Vagina (tissue), 2 donors: Measurements from ENCODE around the gene CR1L. TPM values are rescaled to one million over a fixed set of nuclear protein-coding genes. Genes with fewer than 3 reads are reported as not detected.
"Not testable (repeated sequence)": the region's sequence is repeated elsewhere in the genome, so short reads cannot be mapped to it uniquely, and the experiment has no call there.

Source experiments
- DNase-seq, 2 donors: peaks; one replicate each; pipeline ENCODE4 v3.0.0-alpha.2; 2017; ENCODE audit errors: extremely low spot score in 2 of 2
- H3K27ac ChIP-seq: fragments of 200-600 bp; sonication (generic); one replicate; pipeline ENCODE4 v1.5.1; 2019
- H3K27me3 ChIP-seq: fragments of 200-600 bp; sonication (generic); one replicate; pipeline ENCODE4 v1.5.1; 2019
- H3K36me3 ChIP-seq, 2 donors: fragments of 200-600 bp; sonication (generic); one replicate each; pipeline ENCODE4 v1.5.1; 2017 to 2019
- H3K4me1 ChIP-seq: fragments of 200-600 bp; sonication (generic); one replicate; pipeline ENCODE4 v1.5.1; 2019
- H3K4me3 ChIP-seq, 2 donors: fragments of 200-600 bp; sonication (generic); 1 replicate in 1 of 2; 2 replicates in 1 of 2; pipeline ENCODE4 v1.5.1; 2016 to 2019
- H3K9me3 ChIP-seq: fragments of 200-600 bp; sonication (generic); one replicate; pipeline ENCODE4 v1.5.1; 2019
- POLR2A ChIP-seq, 2 donors: fragments of 450-650 bp; IDR thresholded peaks; one replicate each; pipeline ENCODE4 v1.6.1; 2017; ENCODE audit warnings: antibody characterized with exemption in 2 of 2, mild to moderate bottlenecking in 2 of 2, moderate library complexity in 2 of 2
- POLR2AphosphoS5 ChIP-seq, 2 donors: sonication (generic); formaldehyde crosslinking; IDR thresholded peaks; one replicate each; pipeline ENCODE4 v1.9.0; 2017; ENCODE audit warnings: antibody characterized with exemption in 2 of 2, mild to moderate bottlenecking in 2 of 2, low read depth in 1 of 2; ENCODE audit not compliant: insufficient read depth in 1 of 2
- intact Hi-C: fragments of 100-400 bp; cut with DNase I; formaldehyde crosslinking; loops from one replicate; pipeline ENCODE4 v1.15.1; 2023
- total RNA-seq: library from RNA; depleted of rRNA; stranded (reverse); fragments of >200 nt; gene quantifications from one replicate; pipeline ENCODE4 v1.2.3, GENCODE V29; 2016
- TF ChIP-seq, protein P1 (sequence below), 3 experiments: fragments of 450-650 bp in 2 of 3; fragments of 200-600 bp in 1 of 3; sonication (generic) in 1 of 3; IDR thresholded peaks; one replicate each; pipeline ENCODE4 v1.5.1; 2017 to 2019; ENCODE audit warnings: antibody characterized with exemption in 3 of 3, mild to moderate bottlenecking in 2 of 3, moderate library complexity in 2 of 3

CR1L gene
- total RNA-seq, 1 donor from 2014 or later = not detected

DNA sequence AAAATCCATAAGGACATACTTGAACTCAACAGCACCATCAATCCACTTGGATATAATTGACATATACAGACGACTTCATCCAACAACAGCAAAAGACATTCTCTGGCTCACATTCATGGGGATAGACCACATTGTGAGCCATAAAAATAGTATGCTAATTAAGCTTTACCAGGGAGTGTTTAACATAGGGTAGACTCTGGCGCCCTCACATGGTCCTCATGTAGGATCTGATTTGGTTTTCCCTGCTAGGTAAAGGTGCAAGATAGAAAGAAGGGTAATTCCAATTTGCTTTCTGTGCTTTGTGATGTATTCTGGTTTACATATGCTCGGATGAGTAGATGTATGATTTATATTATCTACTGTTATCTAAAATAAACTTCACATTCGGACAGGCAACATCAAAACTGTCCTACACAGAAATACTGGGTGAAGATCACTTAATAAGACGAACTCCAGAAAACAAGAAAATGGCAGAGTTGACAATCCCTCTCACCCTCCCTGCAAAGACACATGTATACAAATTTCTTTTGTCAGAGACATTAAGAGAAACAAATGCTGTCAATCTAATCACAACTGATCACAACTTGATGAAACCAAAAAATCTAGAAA lies 27.7 kb downstream of the CR1L start:
- Histone ChIP-seq H3K36me3 (no peaks in the 10 kb centered on the region), H3K4me1 (peaks cover 9% of the 10 kb centered on the region), H3K27ac (no peak overlapping the region), H3K27me3 (no peaks in the 10 kb centered on the region), H3K4me3 (no peak overlapping the region), H3K9me3 (no peaks in the 10 kb centered on the region)
- no peak for DNase-seq
- intact Hi-C loops = loop anchor here (10.0 kb wide), 1 partner anchor 1442 kb away; no protein-coding TSS in a partner anchor
- TF ChIP-seq, protein P1, sequence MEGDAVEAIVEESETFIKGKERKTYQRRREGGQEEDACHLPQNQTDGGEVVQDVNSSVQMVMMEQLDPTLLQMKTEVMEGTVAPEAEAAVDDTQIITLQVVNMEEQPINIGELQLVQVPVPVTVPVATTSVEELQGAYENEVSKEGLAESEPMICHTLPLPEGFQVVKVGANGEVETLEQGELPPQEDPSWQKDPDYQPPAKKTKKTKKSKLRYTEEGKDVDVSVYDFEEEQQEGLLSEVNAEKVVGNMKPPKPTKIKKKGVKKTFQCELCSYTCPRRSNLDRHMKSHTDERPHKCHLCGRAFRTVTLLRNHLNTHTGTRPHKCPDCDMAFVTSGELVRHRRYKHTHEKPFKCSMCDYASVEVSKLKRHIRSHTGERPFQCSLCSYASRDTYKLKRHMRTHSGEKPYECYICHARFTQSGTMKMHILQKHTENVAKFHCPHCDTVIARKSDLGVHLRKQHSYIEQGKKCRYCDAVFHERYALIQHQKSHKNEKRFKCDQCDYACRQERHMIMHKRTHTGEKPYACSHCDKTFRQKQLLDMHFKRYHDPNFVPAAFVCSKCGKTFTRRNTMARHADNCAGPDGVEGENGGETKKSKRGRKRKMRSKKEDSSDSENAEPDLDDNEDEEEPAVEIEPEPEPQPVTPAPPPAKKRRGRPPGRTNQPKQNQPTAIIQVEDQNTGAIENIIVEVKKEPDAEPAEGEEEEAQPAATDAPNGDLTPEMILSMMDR (IDR thresholded peaks at IDR 0.05) = no peak
- TF ChIP-seq POLR2A (IDR thresholded peaks at IDR 0.05) = no peak
- no peak for TF ChIP-seq POLR2AphosphoS5 (IDR thresholded peaks at IDR 0.05; ENCODE audit: insufficient read depth in 1 of 2, low read depth in 1 of 2)

DNA sequence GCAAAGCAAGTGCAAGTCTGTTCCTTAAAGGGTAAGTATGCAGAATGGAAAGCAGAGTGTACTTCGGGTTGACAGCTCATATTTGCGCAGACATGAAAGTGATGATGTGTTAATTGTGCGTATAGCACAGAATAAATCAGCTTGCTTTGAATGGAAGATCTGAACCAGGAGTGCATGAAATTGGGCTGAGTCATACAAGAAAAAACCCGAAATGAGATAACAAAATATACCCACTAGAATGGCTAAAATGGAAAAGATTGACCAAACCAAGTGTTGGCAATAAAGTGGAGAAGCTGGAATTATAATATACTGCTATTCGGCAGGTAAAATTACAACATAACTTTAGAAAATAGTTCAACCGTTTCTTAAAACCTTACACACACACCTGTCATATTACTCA lies 28.5 kb downstream of the CR1L start:
- H3K27ac ChIP-seq = no peak overlapping the region
- no peaks in the 10 kb centered on the region for H3K9me3 ChIP-seq
- H3K4me1 ChIP-seq = peaks cover 9% of the 10 kb centered on the region
- no peak for DNase-seq
- no peaks in the 10 kb centered on the region for H3K36me3 ChIP-seq
- H3K27me3 ChIP-seq = no peaks in the 10 kb centered on the region
- H3K4me3 ChIP-seq = no peak overlapping the region
- no peak for TF ChIP-seq POLR2A (IDR thresholded peaks at IDR 0.05)
- TF ChIP-seq, protein P1 (IDR thresholded peaks at IDR 0.05) = no peak
- no peak for TF ChIP-seq POLR2AphosphoS5 (IDR thresholded peaks at IDR 0.05; ENCODE audit: insufficient read depth in 1 of 2, low read depth in 1 of 2)
- intact Hi-C loops = loop anchor here (10.0 kb wide), 1 partner anchor 1441 kb away; no protein-coding TSS in a partner anchor

DNA sequence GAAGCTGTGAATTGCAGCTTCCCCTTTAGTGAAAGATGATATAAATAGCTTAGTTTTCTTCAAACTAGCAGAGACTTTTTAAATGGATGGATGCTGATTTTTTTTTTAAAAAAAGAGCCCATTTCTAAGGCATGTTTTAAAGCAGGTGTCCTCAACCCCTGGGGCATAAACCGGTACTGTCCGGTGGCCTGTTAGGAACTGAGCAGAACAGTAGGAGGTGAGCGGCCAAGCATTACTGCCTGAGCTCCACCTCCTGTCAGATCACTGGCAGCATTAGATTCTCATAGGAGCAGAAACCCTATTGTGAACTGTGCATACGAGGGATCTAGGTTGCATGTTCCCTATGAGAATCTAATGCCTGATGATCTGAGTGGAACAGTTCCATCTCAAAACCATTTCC lies 31.2 kb downstream of the CR1L start:
- DNase-seq = no peak
- intact Hi-C loops = loop anchor here (10.0 kb wide), 1 partner anchor 1439 kb away; no protein-coding TSS in a partner anchor
- Histone ChIP-seq H3K4me3 (no peak overlapping the region), H3K27me3 (no peaks in the 10 kb centered on the region), H3K36me3 (no peaks in the 10 kb centered on the region), H3K9me3 (no peaks in the 10 kb centered on the region), H3K4me1 (no peaks in the 10 kb centered on the region), H3K27ac (no peak overlapping the region)
- TF ChIP-seq, protein P1 (IDR thresholded peaks at IDR 0.05) = no peak
- TF ChIP-seq POLR2AphosphoS5 (IDR thresholded peaks at IDR 0.05; ENCODE audit: insufficient read depth in 1 of 2, low read depth in 1 of 2) (no peak), POLR2A (IDR thresholded peaks at IDR 0.05) (no peak)

DNA sequence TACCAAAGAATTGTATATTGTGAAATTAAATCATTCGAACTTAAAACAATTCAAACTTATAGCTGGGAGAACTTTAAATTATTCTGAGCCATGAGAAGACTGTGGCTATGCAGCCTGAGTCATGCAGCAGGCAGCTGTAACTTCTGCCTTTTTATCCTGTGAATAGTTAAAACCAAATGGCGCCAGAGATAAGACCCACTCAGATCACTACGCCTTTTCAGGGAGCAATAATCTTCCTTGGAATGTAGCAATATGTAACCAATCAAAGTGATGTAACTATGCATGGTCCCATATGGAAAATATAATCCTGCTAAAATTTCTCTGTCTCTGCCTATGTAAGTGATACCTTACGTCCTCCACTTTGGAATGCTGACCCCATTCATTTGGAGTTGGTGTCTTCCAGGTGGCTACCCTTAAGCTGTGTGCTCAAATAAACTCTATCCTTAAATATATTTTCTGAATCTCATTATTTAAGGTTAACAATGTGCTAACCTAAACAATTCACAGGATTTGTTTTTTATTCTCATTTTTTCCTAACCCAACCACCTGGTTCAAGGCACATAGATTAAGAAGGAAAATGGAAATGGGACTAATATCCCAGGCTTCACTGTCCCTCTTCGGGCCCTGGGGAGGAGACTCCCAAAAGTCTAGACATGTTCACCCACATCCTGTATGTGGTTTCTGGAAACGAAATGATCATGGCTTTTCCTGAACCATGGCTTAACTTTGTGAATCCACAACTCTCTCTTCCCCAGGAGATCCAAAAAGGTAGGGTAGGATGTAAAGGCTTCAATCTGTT lies 35.9 kb downstream of the CR1L start:
- H3K36me3 ChIP-seq, DNase-seq, H3K27ac ChIP-seq, H3K4me1 ChIP-seq, H3K4me3 ChIP-seq, intact Hi-C loops, H3K27me3 ChIP-seq, H3K9me3 ChIP-seq: not testable (repeated sequence)

DNA sequence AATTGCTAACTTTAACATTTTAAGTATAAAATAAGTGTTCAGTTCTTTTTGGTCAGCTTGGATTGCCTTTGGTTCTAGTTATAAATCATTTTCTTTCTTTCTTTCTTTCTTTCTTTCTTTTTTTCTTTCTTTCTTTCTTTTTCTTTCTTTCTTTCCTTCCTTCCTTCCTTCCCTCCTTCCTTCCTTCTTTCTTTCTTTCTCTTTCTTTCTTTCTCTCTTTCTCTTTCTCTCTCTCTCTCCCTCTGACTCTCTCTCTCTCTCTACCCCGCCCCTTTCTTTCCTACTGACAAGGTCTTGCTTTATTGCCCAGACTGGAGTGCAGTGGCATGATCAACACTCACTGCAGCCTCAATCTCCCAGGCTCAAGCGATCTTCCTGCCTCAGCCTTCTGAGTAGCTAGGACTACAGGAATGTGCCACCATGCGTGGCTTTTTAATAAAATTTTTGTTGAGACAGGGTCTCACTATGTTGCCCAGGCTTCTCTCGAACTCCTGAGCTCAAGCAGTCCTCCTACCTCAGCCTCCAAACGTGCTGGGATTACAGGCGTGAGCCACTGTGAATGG lies 38.0 kb downstream of the CR1L start:
- intact Hi-C loops, H3K36me3 ChIP-seq, DNase-seq: not testable (repeated sequence)

DNA sequence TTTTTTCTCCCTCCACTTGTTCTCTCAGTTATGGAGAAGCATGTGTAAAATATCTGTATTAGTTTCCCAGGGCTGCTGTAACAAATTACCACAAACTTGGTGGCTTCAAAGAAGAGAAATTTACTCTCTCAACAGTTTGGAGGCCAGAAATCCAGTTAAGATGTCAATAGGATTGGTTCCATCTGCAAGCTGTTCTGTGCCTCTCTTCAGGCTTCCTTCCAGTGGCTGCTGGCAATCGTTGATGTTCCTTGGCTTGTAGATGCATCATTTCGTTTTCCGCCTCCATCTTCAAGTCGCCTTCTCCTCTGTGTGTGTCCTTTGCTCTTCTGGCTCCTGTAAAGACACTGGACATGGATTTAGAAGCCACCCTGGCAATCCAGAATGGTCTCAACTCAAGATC lies 45.6 kb downstream of the CR1L start:
- not testable (repeated sequence) for DNase-seq

More for the DNA sequence above, 38.0 kb downstream of the CR1L start:
- H3K27ac ChIP-seq, H3K9me3 ChIP-seq, H3K4me3 ChIP-seq, H3K4me1 ChIP-seq, H3K27me3 ChIP-seq: not testable (repeated sequence)

More for the DNA sequence above, 45.6 kb downstream of the CR1L start:
- H3K27ac ChIP-seq, H3K27me3 ChIP-seq, H3K4me3 ChIP-seq, H3K4me1 ChIP-seq, H3K9me3 ChIP-seq, H3K36me3 ChIP-seq, intact Hi-C loops: not testable (repeated sequence)
